Bronchial epithelial cell (primary cell): ENCODE results near the gene MEDAG. TPM values are rescaled to one million over a fixed set of nuclear protein-coding genes. Genes with fewer than 3 reads are reported as not detected.

ENCODE experiments used
- DNase-seq: peaks from one replicate; pipeline ENCODE4 v3.0.0-alpha.2; 2010; ENCODE audit warnings: low read depth
- FAIRE-seq: peaks from 2 replicates; lab custom pipeline; 2011; peaks lifted over from hg19 to GRCh38; lab: Jason Lieb, UNC
- H3K27me3 ChIP-seq: 2 replicates; pipeline ENCODE4 v1.5.1; 2011; ENCODE audit warnings: low read length; ENCODE audit not compliant: control insufficient read depth, insufficient read depth
- H3K36me3 ChIP-seq: 2 replicates; pipeline ENCODE4 v1.5.1; 2011; ENCODE audit warnings: low read length; ENCODE audit not compliant: control insufficient read depth, insufficient read depth
- H3K4me3 ChIP-seq: 2 replicates; pipeline ENCODE4 v1.5.1; 2011; ENCODE audit warnings: mild to moderate bottlenecking, low read depth, low read length, control low read depth
- CTCF ChIP-seq: IDR thresholded peaks from 2 replicates; pipeline ENCODE4 v1.5.1; 2011; ENCODE audit warnings: mild to moderate bottlenecking, moderate library complexity, low read length, control low read depth, inconsistent platforms; ENCODE audit not compliant: insufficient read depth, severe bottlenecking
- total RNA-seq: library from RNA; depleted of rRNA; stranded (reverse); fragments of >200 nt; gene quantifications from 2 replicates; pipeline ENCODE4 v1.2.1, GENCODE V29; 2014

The MEDAG gene
- total RNA-seq, 1 donor from 2014 or later, result 0.53 TPM

GRCh38 chr13:30892966-30893365 lies 13.1 kb upstream of the MEDAG start:
- peak; percentile 51 for TF ChIP-seq CTCF
- Histone ChIP-seq H3K36me3 (no peaks in the 10 kb centered on the region), H3K27me3 (no peaks in the 10 kb centered on the region), H3K4me3 (no peak overlapping the region)
- DNase-seq (no peak), FAIRE-seq (no peak)

GRCh38 chr13:30895773-30896172 lies 10.3 kb upstream of the MEDAG start:
- no peaks in the 10 kb centered on the region for H3K36me3 ChIP-seq
- no peaks in the 10 kb centered on the region for H3K27me3 ChIP-seq
- FAIRE-seq (no peak), DNase-seq (peak; percentile 37)
- no peak for TF ChIP-seq CTCF
- H3K4me3 ChIP-seq, result no peak overlapping the region

- no peak for TF ChIP-seq CTCF
- no peak for DNase-seq
- H3K27me3 ChIP-seq, result no peaks in the 10 kb centered on the region
These were observed 8.0 kb upstream of the MEDAG start for GRCh38 chr13:30898070-30898469.

GRCh38 chr13:30898678-30899241 lies 7.3 kb upstream of the MEDAG start:
- H3K27me3 ChIP-seq, result no peaks in the 10 kb centered on the region

More at GRCh38 chr13:30898070-30898469, 8.0 kb upstream of the MEDAG start:
- no peaks in the 10 kb centered on the region for H3K36me3 ChIP-seq
- no peak for FAIRE-seq
- H3K4me3 ChIP-seq, result no peak overlapping the region

GRCh38 chr13:30900436-30900835 lies 5.6 kb upstream of the MEDAG start:
- Histone ChIP-seq H3K4me3 (no peak overlapping the region), H3K27me3 (peaks cover 3% of the 10 kb centered on the region), H3K36me3 (no peaks in the 10 kb centered on the region)
- no peak for DNase-seq
- FAIRE-seq, result no peak
- TF ChIP-seq CTCF, result no peak

More at GRCh38 chr13:30898678-30899241, 7.3 kb upstream of the MEDAG start:
- peak; percentile 69 for DNase-seq
- FAIRE-seq, result no peak
- H3K4me3 ChIP-seq, result no peak overlapping the region
- no peaks in the 10 kb centered on the region for H3K36me3 ChIP-seq
- TF ChIP-seq CTCF, result no peak
